IPS-18a (cell line): ENCODE measurements around the gene IMMP2L.

Source experiments
- H3K27ac ChIP-seq: one replicate; pipeline ENCODE4 v1.5.1; 2013; ENCODE audit warnings: low read length
- H3K27me3 ChIP-seq: one replicate; pipeline ENCODE4 v1.6.1; 2013; ENCODE audit warnings: mild to moderate bottlenecking, low read length; ENCODE audit not compliant: control insufficient read depth, insufficient read depth
- H3K36me3 ChIP-seq: one replicate; pipeline ENCODE4 v1.6.1; 2013; ENCODE audit warnings: low read depth, low read length; ENCODE audit not compliant: control insufficient read depth
- H3K4me1 ChIP-seq: one replicate; pipeline ENCODE4 v1.6.1; 2013; ENCODE audit warnings: low read depth, low read length; ENCODE audit not compliant: control insufficient read depth
- H3K4me3 ChIP-seq: one replicate; pipeline ENCODE4 v1.5.1; 2013; ENCODE audit warnings: low read length
- H3K9ac ChIP-seq: one replicate; pipeline ENCODE4 v1.6.1; 2013; ENCODE audit warnings: mild to moderate bottlenecking, low read length, moderate library complexity
- H3K9me3 ChIP-seq: one replicate; pipeline ENCODE4 v1.6.1; 2013; ENCODE audit warnings: low read depth, low read length; ENCODE audit not compliant: control insufficient read depth

Gene IMMP2L

GRCh38 chr7:110827287-110827855, 734.9 kb downstream of the IMMP2L start:
- Histone ChIP-seq H3K27me3 (no peaks in the 10 kb centered on the region), H3K27ac (no peak overlapping the region)

GRCh38 chr7:110813986-110814385, 748.3 kb downstream of the IMMP2L start:
- no peaks in the 10 kb centered on the region for H3K36me3 ChIP-seq
- no peak overlapping the region for H3K27ac ChIP-seq
- H3K4me1 ChIP-seq: peaks cover 7% of the 10 kb centered on the region
- no peak overlapping the region for H3K9ac ChIP-seq
- no peaks in the 10 kb centered on the region for H3K9me3 ChIP-seq
- no peaks in the 10 kb centered on the region for H3K27me3 ChIP-seq
- no peak overlapping the region for H3K4me3 ChIP-seq

More at GRCh38 chr7:110827287-110827855, 734.9 kb downstream of the IMMP2L start:
- H3K9me3 ChIP-seq: no peaks in the 10 kb centered on the region
- no peaks in the 10 kb centered on the region for H3K36me3 ChIP-seq
- no peaks in the 10 kb centered on the region for H3K4me1 ChIP-seq
- no peak overlapping the region for H3K9ac ChIP-seq
- no peak overlapping the region for H3K4me3 ChIP-seq

GRCh38 chr7:110809832-110810231, 752.5 kb downstream of the IMMP2L start:
- Histone ChIP-seq H3K36me3 (no peaks in the 10 kb centered on the region), H3K9me3 (no peaks in the 10 kb centered on the region), H3K27ac (no peak overlapping the region), H3K4me3 (no peak overlapping the region), H3K9ac (no peak overlapping the region), H3K27me3 (no peaks in the 10 kb centered on the region), H3K4me1 (peaks cover 7% of the 10 kb centered on the region)

GRCh38 chr7:110808361-110808760, 753.9 kb downstream of the IMMP2L start:
- Histone ChIP-seq H3K9me3 (no peaks in the 10 kb centered on the region), H3K9ac (no peak overlapping the region), H3K4me3 (no peak overlapping the region), H3K27me3 (no peaks in the 10 kb centered on the region), H3K27ac (no peak overlapping the region), H3K4me1 (peaks cover 7% of the 10 kb centered on the region), H3K36me3 (no peaks in the 10 kb centered on the region)

- Histone ChIP-seq H3K9ac (no peak overlapping the region), H3K27me3 (no peaks in the 10 kb centered on the region), H3K4me1 (no peaks in the 10 kb centered on the region), H3K4me3 (peak overlapping the region; percentile 25), H3K9me3 (no peaks in the 10 kb centered on the region), H3K27ac (no peak overlapping the region), H3K36me3 (no peaks in the 10 kb centered on the region)
These were observed 757.8 kb downstream of the IMMP2L start for GRCh38 chr7:110804501-110804900.

- Histone ChIP-seq H3K27ac (no peak overlapping the region), H3K9ac (no peak overlapping the region), H3K9me3 (no peaks in the 10 kb centered on the region), H3K27me3 (no peaks in the 10 kb centered on the region), H3K36me3 (no peaks in the 10 kb centered on the region), H3K4me3 (no peak overlapping the region), H3K4me1 (no peaks in the 10 kb centered on the region)
These were observed 758.6 kb downstream of the IMMP2L start for GRCh38 chr7:110803602-110804143.

- no peak overlapping the region for H3K27ac ChIP-seq
- H3K4me1 ChIP-seq: no peaks in the 10 kb centered on the region
- no peaks in the 10 kb centered on the region for H3K27me3 ChIP-seq
- no peaks in the 10 kb centered on the region for H3K36me3 ChIP-seq
- no peaks in the 10 kb centered on the region for H3K9me3 ChIP-seq
- no peak overlapping the region for H3K9ac ChIP-seq
- no peak overlapping the region for H3K4me3 ChIP-seq
These were observed 760.8 kb downstream of the IMMP2L start for GRCh38 chr7:110801502-110801901.

- H3K9me3 ChIP-seq: no peaks in the 10 kb centered on the region
- no peaks in the 10 kb centered on the region for H3K4me1 ChIP-seq
- H3K9ac ChIP-seq: no peak overlapping the region
- no peaks in the 10 kb centered on the region for H3K27me3 ChIP-seq
- H3K4me3 ChIP-seq: no peak overlapping the region
- no peak overlapping the region for H3K27ac ChIP-seq
- no peaks in the 10 kb centered on the region for H3K36me3 ChIP-seq
These were observed 761.3 kb downstream of the IMMP2L start for GRCh38 chr7:110800984-110801383.

GRCh38 chr7:110797656-110798055, 764.6 kb downstream of the IMMP2L start:
- Histone ChIP-seq H3K36me3 (no peaks in the 10 kb centered on the region), H3K27ac (no peak overlapping the region), H3K9me3 (no peaks in the 10 kb centered on the region), H3K4me3 (no peak overlapping the region), H3K4me1 (no peaks in the 10 kb centered on the region), H3K27me3 (no peaks in the 10 kb centered on the region), H3K9ac (no peak overlapping the region)

- Histone ChIP-seq H3K4me1 (no peaks in the 10 kb centered on the region), H3K36me3 (no peaks in the 10 kb centered on the region), H3K27ac (no peak overlapping the region), H3K9me3 (no peaks in the 10 kb centered on the region), H3K9ac (no peak overlapping the region), H3K27me3 (no peaks in the 10 kb centered on the region), H3K4me3 (no peak overlapping the region)
These were observed 771.3 kb downstream of the IMMP2L start for GRCh38 chr7:110790992-110791391.

- H3K4me3 ChIP-seq: no peak overlapping the region
- H3K27me3 ChIP-seq: no peaks in the 10 kb centered on the region
- H3K27ac ChIP-seq: no peak overlapping the region
- H3K4me1 ChIP-seq: no peaks in the 10 kb centered on the region
- no peak overlapping the region for H3K9ac ChIP-seq
- no peaks in the 10 kb centered on the region for H3K9me3 ChIP-seq
- no peaks in the 10 kb centered on the region for H3K36me3 ChIP-seq
These were observed 775.8 kb downstream of the IMMP2L start for GRCh38 chr7:110786328-110786965.

GRCh38 chr7:110784749-110785148, 777.5 kb downstream of the IMMP2L start:
- Histone ChIP-seq H3K4me3 (no peak overlapping the region), H3K27ac (no peak overlapping the region), H3K27me3 (no peaks in the 10 kb centered on the region), H3K4me1 (no peaks in the 10 kb centered on the region), H3K9ac (no peak overlapping the region), H3K9me3 (no peaks in the 10 kb centered on the region), H3K36me3 (no peaks in the 10 kb centered on the region)
